SKM-1 (cell line): ENCODE measurements around the gene VSTM4.

Source experiments
- DNase-seq: peaks from one replicate; lab custom pipeline; 2025; ENCODE audit not compliant: unreplicated experiment; lab: John Stamatoyannopoulos, UW

The VSTM4 gene

DNA sequence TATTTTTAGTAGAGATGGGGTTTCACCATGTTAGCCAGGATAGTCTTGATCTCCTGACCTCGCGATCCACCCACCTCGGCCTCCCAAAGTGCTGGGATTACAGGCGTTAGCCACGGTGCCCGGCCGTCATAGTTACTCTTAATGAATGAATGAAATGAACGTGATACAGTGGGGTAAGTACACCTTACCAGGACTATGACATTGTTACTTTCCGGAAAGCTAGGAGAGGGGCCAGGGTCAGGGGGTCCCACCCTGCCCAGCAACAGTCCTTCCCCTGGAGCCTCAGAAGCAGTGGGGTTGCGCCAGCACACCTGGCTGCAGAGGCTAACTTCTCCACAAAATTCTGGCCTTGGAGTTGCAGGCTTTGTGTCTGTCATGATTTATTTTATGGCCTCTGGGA lies 21.4 kb downstream of the VSTM4 start:
- no peak for DNase-seq

DNA sequence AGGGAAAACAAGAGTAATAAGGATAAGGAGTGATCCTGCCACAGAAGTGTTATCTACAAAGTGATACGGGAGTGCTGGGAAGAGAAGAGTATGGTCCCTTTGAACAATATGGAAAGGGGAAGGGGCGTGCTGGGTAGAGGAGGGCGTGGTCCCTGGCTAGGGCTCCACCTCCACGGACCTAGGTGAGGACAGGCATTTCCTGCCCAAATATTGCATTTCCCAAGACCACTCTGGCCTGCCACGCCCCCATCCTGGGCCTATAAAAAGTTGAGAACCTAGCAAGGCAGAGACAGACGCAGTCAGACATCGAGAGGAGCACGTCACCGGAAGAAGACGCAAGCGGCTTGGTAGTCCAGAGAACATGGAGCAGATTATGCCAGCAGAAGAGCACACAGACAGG lies 22.8 kb downstream of the VSTM4 start:
- no peak for DNase-seq

DNA sequence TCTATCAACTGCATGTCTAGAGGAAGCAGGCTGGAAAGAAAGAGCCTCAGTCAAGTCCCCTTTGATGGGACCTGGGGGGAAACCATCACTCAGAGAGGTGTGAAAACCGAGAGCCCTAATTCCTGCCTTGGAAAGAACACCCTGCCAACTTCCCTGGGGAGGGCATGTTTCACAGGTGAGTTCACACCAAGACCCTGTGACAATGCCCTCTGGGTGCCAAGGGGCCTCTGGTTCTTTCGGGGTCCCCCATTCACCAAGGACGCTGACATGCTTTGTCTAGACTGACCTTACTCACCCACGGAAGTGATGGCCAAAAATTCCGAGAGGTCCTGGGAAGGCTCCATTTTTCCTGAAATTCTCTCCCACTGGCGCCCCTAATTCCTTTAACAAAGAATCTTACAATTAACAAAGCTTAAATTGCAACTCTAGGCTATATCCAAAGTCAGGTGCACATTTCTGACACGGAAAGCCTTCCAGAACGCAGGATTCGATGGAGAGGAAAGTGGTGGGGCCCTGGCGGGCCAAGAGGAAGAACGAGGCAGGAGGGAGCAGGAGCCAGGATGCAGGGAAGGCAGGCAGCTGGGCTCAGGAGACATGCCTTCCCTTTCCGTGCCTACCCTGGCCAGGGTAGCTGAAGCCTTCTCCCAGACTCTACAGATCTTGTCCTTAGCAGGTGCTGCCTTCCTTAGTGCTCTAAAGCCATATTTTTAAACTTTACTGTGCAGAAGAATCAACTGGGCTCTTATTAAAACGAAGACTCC lies 23.7 kb downstream of the VSTM4 start:
- DNase-seq, result no peak

- DNase-seq, result no peak
These were observed 24.5 kb downstream of the VSTM4 start for GRCh38 chr10:49090696-49091380.

DNA sequence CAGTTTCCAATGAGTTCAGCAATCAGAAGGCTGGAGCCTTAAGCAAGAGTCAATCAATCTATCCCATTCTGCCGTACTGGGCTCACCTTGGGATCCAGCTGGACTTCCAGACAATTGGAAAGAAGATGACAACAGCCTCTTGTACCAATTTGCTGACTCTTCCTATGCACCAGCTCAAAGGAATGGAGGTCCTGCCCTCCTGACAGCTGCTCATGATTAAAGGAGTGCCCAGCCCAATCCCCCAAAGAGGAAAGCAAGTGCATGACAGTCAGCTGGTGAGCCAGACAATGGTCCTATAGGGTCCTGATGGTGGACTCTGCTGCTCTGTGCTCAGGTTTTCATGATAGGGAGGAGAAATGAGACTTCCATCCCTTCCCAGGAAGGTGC lies 25.1 kb downstream of the VSTM4 start:
- no peak for DNase-seq

DNA sequence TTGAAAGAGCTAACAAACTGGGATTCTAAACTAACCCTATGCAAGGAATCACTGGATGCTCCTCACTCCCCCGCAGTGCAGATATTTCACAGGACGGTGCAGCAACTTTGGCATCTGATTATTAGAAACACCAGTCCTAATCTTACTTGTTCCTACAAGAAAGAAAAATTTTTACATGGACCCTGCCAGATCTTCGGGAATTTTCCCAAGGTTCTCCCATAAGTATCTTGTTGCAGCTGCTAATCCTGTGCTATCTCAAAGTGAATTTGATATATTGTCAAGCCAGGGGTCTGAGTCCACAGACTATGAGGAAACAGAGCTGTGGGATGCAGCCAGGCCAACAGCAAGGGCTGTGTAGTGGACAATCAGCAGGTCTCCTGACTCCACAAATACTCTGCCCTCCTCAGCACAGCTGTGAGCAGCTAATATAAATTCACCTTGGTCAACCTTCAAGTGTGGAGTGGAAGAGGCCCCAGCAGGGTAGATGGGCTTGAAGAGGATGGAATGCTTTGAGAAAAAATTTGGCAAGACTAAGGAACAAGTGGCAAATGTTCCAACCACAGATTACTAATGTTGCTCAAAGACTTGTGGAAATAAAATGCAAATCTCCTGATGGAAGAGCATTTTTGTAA lies 25.6 kb downstream of the VSTM4 start:
- no peak for DNase-seq

- DNase-seq, result no peak
These were observed 26.2 kb downstream of the VSTM4 start for GRCh38 chr10:49089152-49089551.

GRCh38 chr10:49086889-49087288 lies 28.4 kb downstream of the VSTM4 start:
- no peak for DNase-seq

GRCh38 chr10:49083261-49083660 lies 32.1 kb downstream of the VSTM4 start:
- DNase-seq, result no peak

DNA sequence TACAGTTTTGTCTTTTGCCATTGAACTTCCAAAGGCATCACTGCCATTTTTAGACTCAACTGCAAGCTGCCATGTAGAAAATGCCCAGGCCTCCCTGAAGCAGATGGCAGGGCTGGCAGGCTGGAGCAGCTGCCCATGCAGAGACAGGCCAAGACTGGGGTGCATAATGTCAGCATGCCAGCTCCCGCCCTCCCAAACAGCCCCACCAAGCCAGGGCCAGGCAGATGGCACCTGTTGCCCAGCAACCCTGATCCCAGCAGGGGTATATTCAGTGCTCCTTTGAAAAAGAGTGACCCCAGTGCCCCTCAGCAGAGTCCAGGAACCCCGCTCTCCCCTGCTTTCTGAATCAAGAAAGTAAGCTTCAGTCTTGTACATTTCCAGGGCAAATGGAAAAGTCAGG lies 32.6 kb downstream of the VSTM4 start:
- no peak for DNase-seq

DNA sequence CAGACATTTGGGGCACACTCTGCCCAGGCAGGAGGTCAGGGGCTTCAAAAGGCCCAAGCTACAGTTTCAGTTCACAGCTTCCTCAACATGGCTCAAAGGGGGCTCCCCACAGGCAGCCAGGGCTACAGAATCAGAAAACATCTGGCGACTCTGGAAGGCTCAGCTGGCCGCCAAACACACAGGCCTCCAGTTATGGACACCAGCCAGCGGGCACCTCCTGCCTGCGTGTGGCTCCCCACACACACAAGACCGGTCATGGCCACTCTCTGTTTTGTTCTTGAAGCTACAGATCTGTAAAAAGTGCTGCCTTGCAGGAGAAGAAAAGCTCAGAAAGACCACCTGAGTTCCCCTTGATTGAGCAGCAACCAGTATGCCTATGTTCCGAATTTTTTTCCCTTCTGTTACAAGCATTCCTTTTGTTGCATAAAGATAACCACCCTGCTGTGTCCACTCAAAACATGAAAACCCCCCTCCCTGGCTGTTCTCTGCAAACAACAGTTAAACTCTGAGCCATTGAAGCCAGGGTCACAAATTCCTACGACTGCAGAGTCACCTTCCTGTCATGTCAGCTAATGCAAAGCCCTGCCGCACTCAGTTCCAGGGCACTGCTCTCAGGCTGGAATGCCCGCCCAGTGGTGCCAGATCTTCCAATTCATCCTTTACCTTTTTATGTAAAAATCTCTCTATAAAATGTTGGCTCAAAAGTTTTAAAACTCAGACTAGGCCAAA lies 33.6 kb downstream of the VSTM4 start:
- DNase-seq, result no peak

DNA sequence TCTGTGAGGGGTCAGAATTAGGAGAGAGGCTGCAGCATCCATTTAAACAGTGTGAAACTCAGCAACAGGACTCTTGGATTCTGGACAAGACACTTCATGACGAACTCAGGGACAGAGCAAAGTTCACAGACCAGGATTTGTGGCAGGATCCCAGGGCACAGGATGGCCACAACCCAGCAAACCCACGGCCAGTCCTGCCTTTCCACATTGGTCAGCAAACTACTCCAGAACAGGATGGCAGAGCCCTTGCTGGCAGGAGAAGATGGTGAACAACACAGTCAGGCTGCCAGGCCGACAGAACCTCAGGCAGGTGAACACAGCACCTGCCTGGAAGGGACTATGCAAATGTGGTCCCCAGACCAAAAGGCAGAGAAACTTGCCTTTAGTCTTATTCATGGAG lies 34.4 kb downstream of the VSTM4 start:
- DNase-seq, result no peak

GRCh38 chr10:49080071-49080470 lies 35.3 kb downstream of the VSTM4 start:
- DNase-seq, result no peak

DNA sequence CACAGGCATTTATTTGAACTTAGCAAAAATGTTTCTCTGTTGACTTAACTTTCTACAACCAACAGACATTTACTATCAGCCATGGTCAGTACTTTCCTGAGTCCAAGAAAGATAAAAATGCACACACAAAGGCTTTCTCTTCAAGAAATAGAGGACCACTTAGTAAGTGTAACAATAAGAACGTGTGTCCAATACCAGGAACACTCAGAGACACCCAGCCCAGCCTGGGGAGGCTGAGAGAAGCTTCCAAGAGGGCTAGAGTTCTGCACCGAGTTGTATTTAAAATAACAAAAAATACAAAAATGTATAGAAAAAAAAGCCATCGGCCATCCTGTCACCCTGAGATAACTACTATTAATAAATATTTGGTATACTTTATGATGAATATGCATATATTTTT lies 35.8 kb downstream of the VSTM4 start:
- no peak for DNase-seq

DNA sequence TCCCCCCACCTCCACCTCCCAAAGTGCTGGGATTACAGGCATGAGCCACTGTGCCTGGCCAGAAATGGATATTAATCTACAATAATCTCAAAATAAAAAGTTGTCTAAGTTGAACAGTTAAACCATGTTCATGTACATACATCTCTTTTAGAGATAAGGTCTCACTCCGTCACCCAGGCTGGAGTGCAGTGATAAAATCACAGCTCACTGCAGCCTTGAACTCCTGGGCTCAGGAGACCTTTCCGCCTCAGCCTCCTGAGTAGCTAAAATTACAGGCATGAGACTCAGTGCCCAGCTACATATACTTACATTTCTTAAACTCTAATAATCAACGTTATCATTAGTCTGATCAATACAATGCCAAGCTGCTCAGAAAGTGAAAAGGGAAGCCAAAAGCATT lies 36.2 kb downstream of the VSTM4 start:
- DNase-seq, result no peak

DNA sequence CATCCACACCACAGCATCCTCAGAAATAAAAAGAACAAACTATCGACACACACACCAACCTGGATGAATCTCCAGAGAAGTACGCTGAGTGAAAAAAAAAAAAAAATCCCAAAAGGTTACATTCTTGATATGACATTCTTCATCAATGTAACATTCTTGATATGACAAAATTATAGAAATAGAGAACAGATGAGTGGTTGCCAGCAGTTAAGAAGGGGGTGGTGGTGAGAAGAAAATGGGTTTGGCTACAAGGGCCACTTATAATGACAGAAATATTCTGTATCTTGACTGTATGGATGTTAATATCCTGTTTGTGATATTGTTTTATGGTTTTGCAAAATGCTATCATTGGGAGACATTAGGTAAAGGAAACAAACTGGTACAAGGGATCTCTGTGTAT lies 36.9 kb downstream of the VSTM4 start:
- DNase-seq, result no peak

DNA sequence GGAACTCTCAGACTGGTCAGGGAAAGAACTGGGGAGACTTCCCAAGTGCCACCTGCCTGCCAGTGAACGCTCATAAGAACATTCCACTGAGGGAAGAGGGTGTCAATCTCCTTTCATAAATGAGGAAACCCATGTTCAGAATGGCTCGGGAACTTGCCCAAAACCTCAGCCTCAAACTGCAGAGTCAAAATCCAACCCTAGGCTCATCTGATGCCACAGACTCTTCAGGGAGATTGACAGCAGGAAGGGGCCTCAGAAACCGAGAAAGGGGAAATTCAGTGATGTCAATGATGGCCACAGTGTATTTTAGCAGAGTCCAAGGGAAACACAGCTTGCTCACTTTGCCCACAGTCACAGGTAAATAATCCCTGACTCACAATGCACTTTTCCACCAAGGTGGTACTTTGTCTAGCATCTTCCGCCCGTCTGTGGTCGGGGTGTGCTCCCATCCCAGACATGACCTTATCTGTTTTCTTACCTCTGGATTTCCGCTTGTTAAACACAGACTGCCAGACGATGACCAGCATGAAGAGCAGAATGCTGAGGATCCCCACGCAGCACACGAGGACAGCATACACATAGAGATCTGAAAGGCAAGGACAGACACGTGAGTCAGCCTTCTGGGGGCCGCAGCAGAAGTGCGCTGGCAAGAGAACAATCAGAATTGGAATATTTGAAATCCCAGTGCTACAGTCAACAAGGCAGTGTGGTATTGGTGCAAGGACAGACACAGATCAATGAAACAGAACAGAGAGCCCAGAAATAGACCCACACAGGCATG lies 38.4 kb downstream of the VSTM4 start:
- DNase-seq, result no peak

GRCh38 chr10:49076319-49076718 lies 39.0 kb downstream of the VSTM4 start:
- no peak for DNase-seq

GRCh38 chr10:49075743-49076142 lies 39.6 kb downstream of the VSTM4 start:
- no peak for DNase-seq

- no peak for DNase-seq
These were observed 40.3 kb downstream of the VSTM4 start for GRCh38 chr10:49074836-49075682.
